ENCODE measurements around the gene KCTD12. TPM values are rescaled to one million over a fixed set of nuclear protein-coding genes. Genes with fewer than 3 reads are reported as not detected.

KCTD12 gene
- total RNA-seq, 1 donor from 2014 or later: 3.7 TPM

DNA sequence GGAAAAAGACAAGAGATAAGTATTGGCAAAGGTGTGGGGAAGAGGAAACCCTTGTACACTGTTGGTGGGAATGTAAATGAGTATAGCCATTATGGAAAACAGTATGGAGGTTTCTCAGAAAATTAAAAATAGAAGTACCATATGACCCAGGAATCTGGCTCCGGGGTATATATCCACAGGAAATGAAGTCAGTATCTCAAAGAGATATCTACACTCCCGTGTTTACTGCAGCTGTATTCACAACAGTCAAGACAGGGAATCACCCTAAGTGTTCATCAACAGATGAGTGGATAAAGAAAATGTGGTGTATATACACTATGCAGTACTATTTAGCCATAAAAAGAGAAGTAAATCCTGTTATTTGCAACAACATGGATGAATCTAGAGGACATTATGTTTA, 13.5 kb downstream of the KCTD12 start:
- TF ChIP-seq, protein P1, sequence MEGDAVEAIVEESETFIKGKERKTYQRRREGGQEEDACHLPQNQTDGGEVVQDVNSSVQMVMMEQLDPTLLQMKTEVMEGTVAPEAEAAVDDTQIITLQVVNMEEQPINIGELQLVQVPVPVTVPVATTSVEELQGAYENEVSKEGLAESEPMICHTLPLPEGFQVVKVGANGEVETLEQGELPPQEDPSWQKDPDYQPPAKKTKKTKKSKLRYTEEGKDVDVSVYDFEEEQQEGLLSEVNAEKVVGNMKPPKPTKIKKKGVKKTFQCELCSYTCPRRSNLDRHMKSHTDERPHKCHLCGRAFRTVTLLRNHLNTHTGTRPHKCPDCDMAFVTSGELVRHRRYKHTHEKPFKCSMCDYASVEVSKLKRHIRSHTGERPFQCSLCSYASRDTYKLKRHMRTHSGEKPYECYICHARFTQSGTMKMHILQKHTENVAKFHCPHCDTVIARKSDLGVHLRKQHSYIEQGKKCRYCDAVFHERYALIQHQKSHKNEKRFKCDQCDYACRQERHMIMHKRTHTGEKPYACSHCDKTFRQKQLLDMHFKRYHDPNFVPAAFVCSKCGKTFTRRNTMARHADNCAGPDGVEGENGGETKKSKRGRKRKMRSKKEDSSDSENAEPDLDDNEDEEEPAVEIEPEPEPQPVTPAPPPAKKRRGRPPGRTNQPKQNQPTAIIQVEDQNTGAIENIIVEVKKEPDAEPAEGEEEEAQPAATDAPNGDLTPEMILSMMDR (conservative IDR thresholded peaks at IDR 0.05; ENCODE audit: low read depth, low read length): no peak
- H3K4me3 ChIP-seq (ENCODE audit: low read depth, low read length): no peak overlapping the region
- no peak for DNase-seq (ENCODE audit: low read depth)

DNA sequence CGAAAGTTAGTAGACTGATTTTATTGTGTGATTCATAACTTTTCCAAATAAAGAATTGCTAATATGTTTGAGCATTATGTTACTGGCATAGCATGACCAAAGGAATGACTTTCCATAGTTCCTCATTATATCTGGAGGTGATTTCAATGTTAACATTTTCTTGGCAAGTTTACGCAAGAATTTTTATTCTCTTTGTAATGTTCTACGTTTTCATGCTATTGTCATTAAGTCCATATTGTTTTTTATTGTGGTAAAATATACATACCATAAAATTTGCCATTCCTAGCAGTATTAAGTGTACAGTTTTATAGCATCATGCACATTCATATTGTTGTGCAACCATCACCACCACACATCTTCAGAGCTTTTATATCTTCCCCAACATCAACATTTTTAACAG, 14.8 kb downstream of the KCTD12 start:
- DNase-seq (ENCODE audit: low read depth): no peak
- TF ChIP-seq, protein P1 (conservative IDR thresholded peaks at IDR 0.05; ENCODE audit: low read depth, low read length): no peak

DNA sequence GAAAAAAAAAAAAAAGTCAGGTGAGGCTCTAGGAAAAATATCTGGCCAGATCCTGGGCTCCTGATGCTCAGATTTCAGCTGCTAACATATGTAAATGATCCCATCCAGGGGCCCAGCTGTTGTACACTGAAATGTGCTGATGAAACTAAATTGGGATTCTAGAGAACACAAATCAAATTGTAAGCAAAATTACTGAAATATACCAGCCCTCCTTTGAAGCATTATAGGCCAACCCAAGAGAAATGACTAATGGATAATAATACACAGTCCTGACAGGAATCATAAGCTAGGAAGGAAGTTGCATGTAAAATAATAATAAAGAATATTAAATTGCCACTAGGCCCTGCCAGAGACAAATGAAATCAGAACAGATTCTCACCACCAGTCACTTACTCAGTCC, 17.8 kb downstream of the KCTD12 start:
- DNase-seq (ENCODE audit: low read depth): no peak
- H3K4me3 ChIP-seq (ENCODE audit: low read depth, low read length): no peak overlapping the region

More for the DNA sequence above, 14.8 kb downstream of the KCTD12 start:
- H3K4me3 ChIP-seq (ENCODE audit: low read depth, low read length): no peak overlapping the region

DNA sequence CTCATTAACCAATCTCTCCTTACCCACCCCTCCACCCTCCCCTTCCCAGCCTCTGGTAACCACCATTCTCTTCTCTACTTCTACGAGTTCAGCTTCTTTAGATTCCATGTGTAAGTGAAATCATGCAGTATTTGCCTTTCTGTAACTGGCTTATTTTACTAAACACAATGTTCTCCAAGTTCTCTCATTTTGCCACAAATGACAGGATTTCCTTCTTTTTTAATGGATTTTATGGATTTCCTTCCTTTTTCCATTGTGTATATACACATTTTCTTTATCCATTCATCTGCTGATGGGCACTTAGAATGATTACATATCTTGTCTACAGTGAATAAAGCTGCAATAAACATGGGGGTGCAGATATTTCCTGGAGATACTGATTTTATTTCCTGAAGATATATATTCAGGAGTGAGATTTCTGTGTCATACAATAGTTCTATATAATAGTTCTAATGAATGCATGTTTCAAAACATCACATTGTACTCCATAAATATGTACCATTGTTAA, 20.2 kb downstream of the KCTD12 start:
- no peak overlapping the region for H3K4me3 ChIP-seq (ENCODE audit: low read depth, low read length)
- TF ChIP-seq, protein P1 (conservative IDR thresholded peaks at IDR 0.05; ENCODE audit: low read depth, low read length): no peak
- DNase-seq (ENCODE audit: low read depth): no peak

More for the DNA sequence above, 17.8 kb downstream of the KCTD12 start:
- TF ChIP-seq, protein P1 (conservative IDR thresholded peaks at IDR 0.05; ENCODE audit: low read depth, low read length): no peak

DNA sequence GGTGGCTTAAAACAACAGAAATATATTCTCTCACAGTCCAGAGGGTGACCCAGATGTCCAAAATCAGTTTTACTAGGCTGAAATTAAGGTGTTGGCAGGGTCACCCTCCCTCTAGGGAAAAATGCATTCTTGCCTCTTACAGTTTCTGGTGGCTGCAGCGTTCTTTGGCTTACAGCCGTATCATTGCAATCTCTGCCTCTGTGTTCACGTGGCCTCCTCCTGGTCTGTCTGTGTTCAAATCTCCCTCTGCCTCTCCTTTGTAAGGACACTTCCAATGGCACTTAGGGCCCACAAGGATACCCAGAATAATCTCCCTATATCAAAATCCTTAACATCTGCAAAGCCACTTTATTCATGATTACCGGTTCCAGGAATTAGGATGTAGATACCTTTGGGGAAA, 21.1 kb downstream of the KCTD12 start:
- DNase-seq (ENCODE audit: low read depth): no peak
- no peak overlapping the region for H3K4me3 ChIP-seq (ENCODE audit: low read depth, low read length)
- TF ChIP-seq, protein P1 (conservative IDR thresholded peaks at IDR 0.05; ENCODE audit: low read depth, low read length): no peak

DNA sequence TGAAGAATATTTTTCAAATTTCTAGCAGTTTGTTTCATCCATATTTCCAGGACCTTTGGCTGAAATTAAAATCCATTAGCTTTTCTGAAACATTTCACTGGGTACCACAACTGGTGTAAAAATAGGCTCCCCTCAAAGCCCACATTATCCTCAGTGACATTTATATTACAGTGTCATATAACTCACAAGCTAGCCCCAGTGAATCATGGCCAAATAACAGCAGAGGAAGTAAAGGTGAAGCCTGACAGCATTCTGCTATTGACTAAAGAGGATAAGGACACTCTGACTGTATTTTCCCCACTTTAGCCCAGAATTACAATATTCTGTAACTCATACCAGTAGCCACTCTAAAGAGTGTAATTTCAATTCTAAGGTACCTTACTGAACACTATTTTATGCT, 21.9 kb downstream of the KCTD12 start:
- DNase-seq (ENCODE audit: low read depth): no peak
- no peak overlapping the region for H3K4me3 ChIP-seq (ENCODE audit: low read depth, low read length)
- TF ChIP-seq, protein P1 (conservative IDR thresholded peaks at IDR 0.05; ENCODE audit: low read depth, low read length): no peak

DNA sequence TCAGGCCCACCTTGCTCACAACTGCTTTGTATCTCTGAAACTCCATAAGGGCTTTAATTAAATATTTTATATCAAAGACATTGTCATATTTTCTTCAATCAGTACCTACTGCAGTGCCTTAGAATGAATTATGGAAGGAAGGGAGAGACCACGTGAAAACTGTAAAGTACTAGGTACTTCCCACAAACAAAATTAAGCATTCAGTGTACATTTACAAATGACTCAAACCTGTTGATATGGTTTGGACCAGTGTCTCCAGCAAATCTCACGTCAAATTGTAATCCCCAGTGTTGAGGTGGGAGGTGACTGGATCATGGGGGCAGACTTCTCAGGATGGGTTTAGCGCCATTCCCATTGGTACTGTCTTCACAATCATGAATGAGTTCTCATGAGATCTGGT, 23.2 kb downstream of the KCTD12 start:
- TF ChIP-seq, protein P1 (conservative IDR thresholded peaks at IDR 0.05; ENCODE audit: low read depth, low read length): no peak
- no peak overlapping the region for H3K4me3 ChIP-seq (ENCODE audit: low read depth, low read length)
- no peak for DNase-seq (ENCODE audit: low read depth)

Data from epithelial cell of proximal tubule (primary cell).